LNCAP (cell line): Measurements from ENCODE around the gene GRAP.

Source experiments
- TF ChIP-seq, protein P1 (sequence below): fragments of 450-650 bp; IDR thresholded peaks from 2 replicates; pipeline ENCODE4 v1.5.1; 2017; ENCODE audit warnings: mild to moderate bottlenecking

Gene GRAP

GRCh38 chr17:19001907-19002590, 44.7 kb downstream of the GRAP start:
- TF ChIP-seq, protein P1, sequence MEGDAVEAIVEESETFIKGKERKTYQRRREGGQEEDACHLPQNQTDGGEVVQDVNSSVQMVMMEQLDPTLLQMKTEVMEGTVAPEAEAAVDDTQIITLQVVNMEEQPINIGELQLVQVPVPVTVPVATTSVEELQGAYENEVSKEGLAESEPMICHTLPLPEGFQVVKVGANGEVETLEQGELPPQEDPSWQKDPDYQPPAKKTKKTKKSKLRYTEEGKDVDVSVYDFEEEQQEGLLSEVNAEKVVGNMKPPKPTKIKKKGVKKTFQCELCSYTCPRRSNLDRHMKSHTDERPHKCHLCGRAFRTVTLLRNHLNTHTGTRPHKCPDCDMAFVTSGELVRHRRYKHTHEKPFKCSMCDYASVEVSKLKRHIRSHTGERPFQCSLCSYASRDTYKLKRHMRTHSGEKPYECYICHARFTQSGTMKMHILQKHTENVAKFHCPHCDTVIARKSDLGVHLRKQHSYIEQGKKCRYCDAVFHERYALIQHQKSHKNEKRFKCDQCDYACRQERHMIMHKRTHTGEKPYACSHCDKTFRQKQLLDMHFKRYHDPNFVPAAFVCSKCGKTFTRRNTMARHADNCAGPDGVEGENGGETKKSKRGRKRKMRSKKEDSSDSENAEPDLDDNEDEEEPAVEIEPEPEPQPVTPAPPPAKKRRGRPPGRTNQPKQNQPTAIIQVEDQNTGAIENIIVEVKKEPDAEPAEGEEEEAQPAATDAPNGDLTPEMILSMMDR, result no peak

- TF ChIP-seq, protein P1, result no peak
Measured at GRCh38 chr17:19000531-19001325, 46.0 kb downstream of the GRAP start.

GRCh38 chr17:18999911-19000310, 46.8 kb downstream of the GRAP start:
- TF ChIP-seq, protein P1, result no peak

GRCh38 chr17:18999394-18999793, 47.4 kb downstream of the GRAP start:
- TF ChIP-seq, protein P1, result no peak

DNA sequence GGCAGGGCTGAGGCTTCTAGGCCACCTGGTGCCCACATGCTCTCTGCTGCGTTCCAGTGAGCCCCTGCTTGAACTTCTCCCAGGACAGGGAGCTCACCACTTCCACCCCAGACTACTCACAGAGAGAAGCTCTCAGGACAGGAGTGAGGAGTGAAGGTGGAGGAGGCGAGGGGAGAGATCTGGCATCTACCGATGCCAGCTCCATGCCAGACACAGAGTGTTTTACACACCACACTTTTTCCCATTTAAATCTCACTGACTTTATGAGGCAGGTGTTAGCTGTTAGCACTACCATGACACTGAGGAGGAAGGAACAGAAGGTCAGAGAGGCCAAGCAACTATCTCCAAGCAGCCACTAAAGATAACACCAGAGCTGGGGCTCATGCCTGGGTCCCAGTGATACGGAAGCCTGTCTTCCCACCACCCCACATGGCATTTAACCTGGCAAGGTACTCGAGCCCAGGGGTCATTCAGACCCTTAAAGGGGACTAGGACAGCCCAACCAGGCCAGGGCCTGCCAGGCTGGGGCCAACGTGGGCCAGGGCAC, 49.0 kb downstream of the GRAP start:
- TF ChIP-seq, protein P1, result no peak

- TF ChIP-seq, protein P1, result no peak
Measured at GRCh38 chr17:18996458-18996857, 50.3 kb downstream of the GRAP start.

DNA sequence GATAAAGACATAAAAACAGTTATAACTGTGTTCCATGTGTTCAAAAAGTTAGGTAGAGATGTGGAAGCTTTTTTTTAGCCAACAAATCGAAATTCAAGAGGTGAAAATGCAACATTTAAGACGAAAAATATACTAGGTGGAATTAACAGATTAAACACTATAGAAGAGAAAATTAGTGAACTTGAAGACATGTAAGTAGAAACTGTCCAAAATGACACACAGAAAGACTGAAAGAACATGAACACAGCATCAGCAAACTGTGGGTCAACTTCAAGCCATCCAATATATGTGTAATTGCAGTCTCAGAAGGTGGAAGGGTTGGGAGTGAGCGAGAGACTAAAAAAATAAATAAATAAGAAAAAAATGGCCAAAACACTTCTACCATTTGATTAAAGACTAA, 51.5 kb downstream of the GRAP start:
- TF ChIP-seq, protein P1, result no peak
